Fibroblast of upper back skin (primary cell): ENCODE data around the gene BMPR1A.
"Not testable (repeated sequence)": the region's sequence is repeated elsewhere in the genome, so short reads cannot be mapped to it uniquely, and the experiment has no call there.

Source experiments
- DNase-seq: peaks from one replicate; pipeline ENCODE4 v3.0.0-alpha.2; 2013

Gene BMPR1A

DNA sequence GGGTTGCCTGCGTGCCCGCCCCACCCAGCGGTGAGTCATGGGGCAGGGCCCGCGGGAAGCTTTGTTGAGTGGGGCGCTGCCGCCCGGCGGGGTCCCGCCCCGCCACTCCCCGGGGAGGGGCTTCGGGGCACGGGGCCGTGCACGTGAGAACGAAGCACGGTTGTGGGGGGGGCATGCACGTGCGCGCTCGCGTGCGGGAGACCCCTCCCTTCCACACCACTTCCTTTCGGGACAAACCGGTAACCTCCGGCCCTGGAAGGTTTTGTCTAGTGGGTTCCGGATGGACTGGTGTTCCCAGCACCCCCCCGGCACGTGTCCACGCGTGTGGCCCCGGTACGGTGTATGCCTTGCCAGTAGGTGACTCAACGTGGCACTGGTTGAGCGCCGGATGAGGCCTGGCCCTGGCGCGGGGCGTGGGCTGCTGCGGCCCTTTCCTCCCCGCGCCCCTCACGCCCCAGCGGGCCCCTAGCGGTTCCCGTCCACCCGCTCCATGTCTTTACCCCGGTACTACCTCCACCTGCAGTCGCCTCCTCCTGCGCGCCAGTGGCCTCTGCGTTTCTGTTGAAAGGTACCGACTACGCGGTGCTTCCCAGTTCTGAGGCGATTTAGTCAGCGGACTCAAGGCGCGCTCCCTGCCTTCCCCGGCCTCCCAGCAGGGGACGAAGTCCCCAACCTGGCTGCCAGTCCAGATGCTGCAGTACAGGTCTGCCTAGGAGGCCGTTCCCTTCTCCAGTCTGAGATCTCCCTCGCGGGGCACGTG is 215.0 kb downstream of the BMPR1A start:
- peak; percentile 77 for DNase-seq

- DNase-seq = no peak
Observed at GRCh38 chr10:86972613-86973380, 216.4 kb downstream of the BMPR1A start.

GRCh38 chr10:86974484-86974883 is 218.1 kb downstream of the BMPR1A start:
- DNase-seq = no peak

DNA sequence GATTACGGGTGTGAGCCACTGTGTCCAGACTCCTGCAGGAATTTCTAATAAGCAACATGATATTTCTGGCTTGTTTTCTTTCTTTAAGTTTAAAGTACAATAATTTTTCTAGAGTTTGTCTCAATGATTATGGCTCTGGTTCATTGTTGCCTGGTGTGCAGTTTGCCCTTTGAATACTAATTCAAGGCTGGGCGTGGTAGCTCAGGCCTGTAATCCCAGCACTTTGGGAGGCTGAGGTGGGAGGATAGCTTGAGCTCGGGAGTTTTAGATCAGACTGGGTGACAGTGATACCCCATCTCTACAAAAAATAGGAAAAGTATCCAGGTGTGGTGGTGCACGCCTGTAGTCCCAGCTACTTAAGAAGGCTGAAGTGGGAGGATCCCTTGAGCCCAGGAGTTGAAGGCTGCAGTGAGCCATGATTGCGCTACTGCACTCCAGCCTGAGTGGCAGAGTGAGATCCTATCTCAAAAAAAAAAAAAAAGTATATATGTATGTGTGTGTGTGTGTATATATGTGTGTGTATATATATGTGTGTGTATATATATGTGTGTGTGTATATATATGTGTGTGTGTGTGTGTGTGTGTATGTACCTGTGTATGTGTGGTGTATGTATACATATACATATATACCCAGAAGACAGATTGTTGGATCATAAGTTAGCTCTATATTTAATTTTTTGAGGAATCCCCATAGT is 220.1 kb downstream of the BMPR1A start:
- DNase-seq = no peak

DNA sequence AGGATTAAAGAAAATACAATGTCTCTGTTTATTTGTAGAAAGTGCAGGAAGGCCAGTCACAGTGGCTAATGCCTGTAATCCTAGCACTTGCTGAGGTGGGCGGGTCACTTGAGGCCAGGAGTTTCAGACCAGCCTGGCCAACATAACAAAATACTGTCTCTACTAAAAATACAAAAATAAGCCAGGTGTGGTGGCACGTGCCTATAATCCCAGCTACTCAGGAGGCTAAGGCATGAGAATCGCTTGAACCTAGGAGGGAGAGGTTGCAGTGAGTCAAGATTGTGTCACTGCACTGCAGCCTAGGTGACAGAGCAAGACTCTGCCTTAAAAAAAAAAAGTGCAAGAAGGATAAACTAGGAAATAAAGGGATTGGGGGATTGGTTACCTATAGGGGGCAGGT is 222.0 kb downstream of the BMPR1A start:
- DNase-seq = not testable (repeated sequence)

- DNase-seq = no peak
Observed at GRCh38 chr10:86979296-86979818, 222.9 kb downstream of the BMPR1A start.

DNA sequence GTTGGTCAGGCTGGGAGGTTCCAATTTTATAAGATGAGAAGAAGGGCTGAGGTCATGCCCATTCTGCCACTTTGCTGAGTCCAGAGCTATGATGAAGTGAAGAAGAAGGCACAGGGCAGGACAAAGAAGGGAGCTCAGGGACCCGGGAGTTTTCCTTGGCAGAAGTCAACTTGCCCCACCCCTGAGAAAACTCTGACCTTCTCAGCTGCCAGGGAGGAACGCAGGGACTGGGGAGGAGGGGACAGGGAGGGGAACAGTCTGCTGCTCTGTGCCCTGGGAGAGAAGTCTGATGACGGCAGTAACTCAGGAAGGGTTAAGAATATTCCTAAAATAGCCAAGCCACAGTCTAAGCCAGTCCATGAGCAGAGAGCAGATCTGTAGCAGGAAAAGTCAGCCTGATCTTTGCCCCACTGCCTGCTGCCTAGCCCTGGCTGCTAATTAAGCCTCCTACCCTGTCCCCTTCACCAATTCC is 223.6 kb downstream of the BMPR1A start:
- no peak for DNase-seq

DNA sequence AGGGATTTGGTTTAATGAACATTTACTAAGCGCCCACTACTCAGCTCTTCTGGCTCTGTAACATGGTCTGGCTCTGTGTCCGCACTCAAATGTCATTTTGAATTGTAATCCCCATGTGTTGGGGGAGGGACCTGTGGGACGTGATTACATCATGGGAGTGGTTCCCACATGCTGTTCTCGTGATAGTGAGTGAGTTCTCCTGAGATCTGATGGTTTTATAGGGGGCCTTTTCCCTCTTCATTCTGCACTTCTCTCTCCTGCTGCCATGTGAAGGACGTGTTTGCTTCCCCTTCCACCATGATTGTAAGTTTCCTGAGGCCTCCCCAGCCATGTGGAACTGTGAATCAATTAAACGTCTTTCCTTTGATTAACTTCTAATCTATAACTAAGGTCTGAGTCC is 224.6 kb downstream of the BMPR1A start:
- DNase-seq = not testable (repeated sequence)

- DNase-seq = no peak
Observed at GRCh38 chr10:86981716-86982115, 225.3 kb downstream of the BMPR1A start.
